ENCODE measurements around the gene NTNG1.
A peak's percentile ranks its signal among the peaks of the same experiment; 100 is the strongest.
"Not testable (repeated sequence)": the region's sequence is repeated elsewhere in the genome, so short reads cannot be mapped to it uniquely, and the experiment has no call there.

The NTNG1 gene

DNA sequence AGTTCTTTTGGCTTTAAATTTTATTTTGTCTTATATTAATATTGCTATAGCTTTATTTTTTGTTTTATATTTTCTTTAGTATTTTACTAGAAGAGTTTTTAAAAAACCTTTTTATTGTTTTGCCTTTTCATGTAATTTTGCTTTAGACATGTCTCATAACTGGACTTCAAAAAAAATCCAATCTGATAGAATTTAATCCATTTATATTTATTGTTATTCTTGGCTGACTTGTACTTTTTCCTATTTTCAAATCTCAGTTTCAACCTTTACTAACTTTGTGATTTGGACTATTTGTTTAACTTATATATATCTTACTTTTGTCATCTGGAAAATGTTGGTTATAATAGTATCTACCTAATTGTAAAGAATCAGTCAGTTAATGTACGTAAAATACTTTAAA, 61.2 kb downstream of the NTNG1 start:
- DNase-seq, result no peak

DNA sequence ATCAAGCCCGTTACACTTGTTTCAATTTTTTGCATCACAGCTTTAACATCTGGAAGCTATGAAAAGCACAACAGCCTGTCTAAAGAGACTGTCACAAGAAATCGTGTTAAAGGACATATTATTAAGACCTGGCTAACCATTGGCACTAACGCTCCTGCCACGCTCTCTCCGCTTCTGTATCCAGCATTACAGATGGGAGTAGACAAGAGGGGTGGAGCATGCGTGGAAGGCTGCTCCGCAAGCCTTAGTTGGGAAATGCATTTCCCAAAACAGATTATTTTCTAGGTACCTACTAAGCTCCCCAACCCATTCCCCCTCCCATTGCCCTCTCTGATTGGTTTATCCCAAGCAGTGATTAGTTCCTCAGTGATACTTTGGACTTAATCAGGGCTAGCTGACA, 72.4 kb downstream of the NTNG1 start:
- DNase-seq, result no peak

DNA sequence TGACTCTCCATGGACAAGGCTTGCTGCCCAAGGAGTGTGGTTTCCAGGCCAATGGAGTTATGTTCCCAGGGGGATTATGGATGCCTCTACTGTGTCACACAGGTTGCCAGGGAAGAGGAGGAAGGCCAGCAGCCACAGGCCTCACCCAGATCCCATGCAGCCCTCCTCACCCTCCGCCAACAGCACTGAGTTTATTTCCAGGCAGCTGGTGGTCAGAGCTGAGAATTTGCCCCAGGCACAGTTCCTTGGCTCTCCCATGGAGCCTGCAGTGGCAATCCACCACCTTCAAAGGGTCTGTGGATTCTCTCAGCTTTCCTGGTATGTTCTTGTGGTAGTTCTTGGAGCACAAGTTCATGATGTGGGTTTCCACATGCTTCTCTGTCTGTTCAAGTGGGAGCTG, 79.2 kb downstream of the NTNG1 start:
- peak; percentile 83 for DNase-seq

DNA sequence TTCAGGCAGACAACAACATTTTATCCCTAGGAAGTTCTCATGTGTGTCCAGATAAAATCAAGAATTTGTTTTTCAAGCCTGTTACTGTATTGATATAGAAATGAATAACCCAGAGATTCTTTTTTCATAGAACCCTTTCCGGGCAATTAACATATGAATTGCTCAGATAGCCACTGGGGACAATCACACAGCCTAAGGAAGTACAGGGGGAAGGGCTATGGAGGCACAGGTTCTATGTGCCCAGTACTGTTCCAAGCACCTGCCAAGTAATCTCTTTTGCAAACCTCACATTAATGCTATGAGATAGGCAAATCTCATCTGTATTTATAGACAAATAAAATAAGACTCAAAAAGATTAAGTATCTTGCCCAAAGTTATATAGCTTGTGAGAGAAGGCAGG, 84.9 kb downstream of the NTNG1 start:
- DNase-seq, result no peak

DNA sequence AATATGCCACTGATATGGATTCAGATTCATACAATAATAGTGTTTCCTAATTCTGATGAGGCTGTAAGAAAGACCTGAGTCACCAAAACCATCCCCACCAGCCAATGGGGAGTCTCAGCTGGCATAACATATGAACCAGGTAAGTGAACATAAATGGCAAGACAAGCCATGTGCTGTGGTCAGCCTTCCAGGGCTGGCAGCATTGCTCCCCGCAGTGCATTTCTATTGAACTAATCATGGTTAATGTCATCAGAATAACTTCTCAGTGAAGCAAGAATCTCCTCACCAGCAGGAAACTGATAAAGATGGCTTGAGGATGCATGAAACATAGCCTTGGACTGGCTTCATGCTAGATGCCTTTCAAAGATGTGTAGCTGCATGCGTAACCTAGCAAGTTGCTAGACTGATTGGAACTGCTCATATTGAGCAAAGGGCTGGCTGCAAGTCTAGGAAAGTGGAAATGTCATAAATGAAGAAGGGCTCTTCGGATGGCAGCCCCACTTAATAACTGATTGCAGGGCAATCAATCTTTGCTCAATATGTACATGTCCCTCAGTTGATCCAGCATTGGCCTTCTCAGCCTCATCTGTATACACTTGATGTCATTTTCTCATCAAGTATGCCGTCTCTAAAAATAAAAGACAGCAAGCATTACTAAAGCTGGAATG, 88.0 kb downstream of the NTNG1 start:
- no peak for DNase-seq

DNA sequence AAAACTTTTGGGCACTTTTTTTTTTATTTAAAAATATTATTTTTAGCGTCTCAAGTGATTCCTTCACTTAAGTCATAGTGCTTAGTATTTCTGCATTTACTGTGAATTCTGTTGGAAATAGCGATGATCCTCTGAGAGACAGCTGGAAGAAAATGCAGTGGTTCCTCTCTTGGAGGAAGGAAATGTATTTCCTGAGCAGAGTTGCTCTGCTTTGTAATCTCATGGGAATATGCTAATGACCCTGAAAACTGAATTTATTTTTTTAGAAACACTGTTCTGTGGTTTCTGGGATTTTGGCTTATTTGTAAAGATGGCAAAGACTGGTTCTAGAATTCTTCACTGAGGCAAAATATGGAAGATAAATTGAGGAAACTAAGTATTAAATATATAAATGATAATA, 88.9 kb downstream of the NTNG1 start:
- DNase-seq, result no peak

DNA sequence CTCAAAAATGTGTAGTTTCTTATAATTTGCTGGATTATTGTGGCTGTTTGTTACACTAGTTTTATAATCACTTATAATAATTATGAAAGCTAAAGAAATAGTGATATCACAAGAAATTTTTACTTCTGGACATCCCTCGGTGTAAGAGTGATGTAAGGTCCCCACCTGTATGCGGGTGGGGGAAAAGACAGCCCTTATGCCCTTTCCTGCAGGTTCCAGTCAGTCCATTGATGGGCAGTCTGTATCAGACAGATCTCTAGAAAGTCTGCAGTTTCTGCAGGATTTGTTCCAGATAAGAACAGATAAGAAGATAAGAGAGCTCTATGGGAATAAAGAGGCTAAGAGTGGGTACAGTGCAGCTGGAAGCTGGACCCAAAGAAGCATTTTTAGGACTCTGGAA, 89.3 kb downstream of the NTNG1 start:
- DNase-seq, result no peak

DNA sequence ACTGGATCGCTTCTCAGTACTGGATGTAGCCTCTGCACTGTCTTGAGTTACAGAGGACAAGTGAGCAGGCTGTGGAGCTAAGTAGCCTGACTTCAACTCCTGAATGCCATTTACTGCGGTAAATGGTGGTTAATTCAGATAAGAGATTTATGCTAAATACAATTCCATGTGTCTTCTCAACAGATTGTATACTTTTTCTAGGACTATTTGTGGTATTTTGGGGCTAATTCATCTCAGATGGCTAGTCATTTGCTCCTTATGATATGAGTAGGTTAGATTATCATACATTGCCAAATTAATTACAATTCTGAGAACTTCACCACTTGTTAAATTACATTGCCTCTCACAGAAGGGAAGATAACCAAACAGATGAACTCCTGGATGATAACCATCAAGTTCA, 90.5 kb downstream of the NTNG1 start:
- no peak for DNase-seq

DNA sequence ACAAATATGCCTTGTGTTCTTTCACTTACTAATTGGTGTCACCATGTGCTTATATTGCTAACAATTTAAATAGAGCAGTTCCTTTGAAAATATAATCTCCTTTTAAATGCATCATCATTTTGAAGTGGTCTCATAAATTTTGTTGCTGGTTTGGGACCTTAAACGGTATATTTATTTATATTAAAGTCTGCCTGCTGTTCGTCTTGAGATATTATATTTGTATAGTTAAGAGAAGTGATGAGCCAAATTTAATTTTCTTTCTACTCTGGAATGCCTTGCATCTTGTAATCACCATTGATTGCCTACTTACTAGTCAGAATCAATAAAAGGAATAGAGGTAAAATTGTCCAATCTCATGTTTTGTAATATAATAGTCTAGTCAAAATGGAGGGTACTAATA, 91.6 kb downstream of the NTNG1 start:
- no peak for DNase-seq

DNA sequence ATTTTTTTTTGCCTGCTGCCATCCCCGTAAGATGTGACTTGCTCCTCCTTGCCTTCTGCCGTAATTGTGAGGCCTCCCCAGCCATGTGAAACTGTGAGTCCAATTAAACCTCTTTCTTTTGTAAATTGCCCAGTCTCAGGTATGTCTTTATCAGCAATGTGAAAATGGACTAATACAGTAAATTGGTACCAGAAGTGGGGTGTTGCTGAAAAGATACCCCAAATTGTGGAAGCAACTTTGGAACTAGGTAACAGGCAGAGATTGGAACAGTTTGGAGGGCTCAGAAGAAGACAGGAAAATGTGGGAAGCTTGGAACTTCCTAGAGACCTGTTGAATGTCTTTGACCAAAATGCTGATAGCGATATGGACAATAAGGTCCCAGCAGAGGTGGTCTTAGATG, 95.9 kb downstream of the NTNG1 start:
- not testable (repeated sequence) for DNase-seq

DNA sequence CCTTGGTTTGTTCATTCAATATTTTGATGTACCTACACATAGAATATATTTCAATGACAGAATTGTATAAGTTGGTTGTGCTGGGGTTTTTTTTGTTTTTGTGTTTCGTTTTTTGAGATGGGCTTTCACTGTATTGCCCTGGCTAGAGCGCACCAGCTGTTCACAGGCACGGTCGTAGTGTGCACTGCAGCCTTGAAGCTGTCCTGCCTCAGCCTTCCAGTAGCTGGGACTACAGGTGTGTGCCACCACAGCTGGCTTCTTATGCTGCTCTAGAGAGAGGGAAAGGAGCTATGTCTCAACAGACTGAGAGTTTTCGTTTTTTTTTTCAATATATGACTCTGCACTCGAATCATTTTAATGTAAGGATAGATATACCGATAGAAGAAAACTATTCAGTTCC, 102.6 kb downstream of the NTNG1 start:
- DNase-seq, result no peak

DNA sequence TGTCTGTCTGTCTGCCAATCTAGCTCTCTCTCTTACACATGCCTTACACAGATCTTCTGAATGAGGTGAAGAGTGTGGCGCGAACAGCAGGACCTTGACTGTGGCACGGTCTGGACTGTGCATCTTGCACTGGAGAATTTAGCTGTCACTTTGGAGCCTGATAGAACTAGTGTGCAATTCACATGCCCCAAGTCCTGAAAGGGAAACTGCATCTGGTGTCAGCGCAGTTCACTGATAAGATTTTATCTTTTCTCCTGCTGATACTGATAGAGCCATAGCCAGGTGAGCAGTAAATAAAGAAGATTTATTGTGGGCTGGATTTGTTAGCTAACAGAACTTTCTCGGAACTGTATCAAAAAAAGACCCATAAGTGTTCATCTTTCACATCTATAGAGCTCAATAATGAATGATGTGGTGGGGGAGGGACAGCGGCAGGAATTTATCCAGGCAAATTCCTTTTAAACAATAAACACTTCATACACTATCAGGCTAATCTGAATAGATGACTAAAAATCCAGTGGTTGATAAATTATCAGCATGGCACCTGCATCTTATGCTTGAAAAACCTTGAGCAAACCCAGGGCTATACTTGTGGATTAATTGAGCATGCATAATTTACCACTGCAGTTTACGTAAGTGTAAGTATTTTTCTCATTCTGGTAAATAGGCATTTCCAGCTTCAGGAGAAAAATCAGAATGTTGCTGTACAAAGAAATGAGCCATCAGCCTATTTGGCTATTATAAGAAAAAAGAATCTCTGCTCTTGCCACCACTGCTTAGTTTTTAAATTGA, 104.1 kb downstream of the NTNG1 start:
- no peak for DNase-seq

DNA sequence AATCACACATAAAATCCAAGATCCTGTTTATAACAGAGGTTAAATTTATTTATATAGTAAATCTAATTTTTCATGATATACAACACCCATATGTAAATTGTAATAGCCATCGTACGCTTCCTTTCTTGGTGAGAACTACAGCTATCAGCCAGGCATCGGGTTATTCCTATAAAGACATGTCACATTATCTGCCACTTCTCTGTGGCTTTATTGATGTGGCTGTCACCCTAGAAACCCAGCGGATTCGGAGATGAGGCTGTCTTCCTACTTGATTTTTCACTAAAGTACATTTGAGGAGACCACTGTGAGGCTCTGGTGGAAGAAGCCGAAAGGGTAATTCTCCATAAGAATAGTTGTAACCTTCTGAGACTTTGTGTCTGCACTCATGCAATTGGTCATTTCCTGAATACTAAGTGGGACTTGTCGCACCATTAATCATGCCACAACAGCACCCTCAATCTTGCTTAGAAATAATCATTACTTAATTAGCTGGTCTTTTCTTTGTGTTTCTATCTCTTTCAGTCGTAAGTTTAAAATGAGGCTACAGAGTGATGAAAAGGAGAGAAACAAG, 106.0 kb downstream of the NTNG1 start:
- DNase-seq, result no peak

DNA sequence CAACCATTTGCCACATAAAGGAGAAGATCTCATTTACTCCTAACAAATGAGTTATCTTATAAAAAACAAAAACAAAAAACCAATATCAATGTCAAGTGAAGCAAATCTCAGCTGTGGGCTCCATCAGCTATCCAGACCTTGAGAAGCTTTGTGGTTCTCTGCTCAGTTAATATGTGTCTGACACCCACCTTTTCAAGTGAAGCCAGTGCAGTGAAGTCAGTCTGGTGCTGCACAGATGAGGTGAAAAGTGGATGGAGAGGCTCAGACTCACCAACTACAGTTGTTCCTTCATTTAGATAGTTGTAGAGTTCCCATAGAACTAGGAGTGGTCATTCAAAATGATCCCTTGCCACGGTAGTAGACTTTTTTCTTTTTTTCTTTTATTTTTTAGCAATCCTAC, 106.8 kb downstream of the NTNG1 start:
- DNase-seq, result no peak

DNA sequence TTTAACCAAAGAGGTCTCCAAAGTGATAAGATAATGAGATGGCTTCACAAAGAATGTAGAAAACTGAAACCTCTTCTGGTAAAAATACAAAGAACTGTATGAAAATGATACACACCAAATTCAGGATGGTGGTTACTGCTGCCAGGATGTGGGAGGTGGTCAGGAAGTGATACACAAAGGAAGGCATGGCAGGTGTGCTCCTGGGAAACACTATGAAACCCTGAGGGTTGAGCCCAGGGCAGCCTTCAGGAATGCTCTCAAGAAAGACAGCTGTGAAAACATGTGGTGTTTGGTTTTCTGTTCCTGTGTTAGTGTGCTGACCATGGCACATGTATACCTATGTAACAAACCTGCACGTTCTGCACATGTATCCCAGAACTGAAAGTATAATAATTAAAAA, 109.3 kb downstream of the NTNG1 start:
- no peak for DNase-seq

DNA sequence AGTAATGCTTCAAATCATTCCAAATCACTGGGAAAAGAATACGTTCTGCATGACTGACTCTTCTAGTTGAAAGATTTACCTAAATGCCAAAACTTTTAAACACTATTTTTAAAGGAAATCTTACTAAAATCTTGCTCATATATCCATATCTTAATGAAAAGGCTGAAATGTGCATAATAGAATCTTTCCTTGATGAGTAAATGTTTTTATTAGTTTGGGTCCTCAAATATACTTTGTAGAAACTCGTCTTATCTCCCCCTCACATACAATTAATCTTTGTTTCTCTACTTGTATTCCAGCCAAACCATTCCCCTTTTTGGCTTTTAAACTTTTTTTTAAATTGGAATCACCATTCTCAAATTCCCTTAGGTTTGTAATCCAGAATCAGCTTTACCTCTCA, 110.2 kb downstream of the NTNG1 start:
- DNase-seq, result no peak

DNA sequence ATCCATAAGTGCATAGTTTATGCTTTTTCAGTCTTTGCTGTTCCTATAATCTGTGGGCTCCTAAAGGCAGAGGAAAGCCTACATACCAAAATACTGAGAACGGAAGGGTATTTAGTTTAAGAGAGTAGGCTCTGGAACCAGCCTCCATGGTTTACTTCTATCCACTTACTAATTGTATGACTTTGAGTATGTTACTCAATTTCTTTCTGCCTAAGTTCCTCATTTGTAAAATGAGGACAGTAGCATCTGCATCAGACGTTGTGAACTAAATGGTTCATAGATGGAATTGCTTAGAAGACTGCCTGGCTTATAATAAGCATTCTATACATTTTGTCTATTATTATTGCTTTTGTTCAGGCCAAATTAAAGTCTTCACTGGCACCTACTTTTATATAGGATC, 111.0 kb downstream of the NTNG1 start:
- DNase-seq, result no peak

DNA sequence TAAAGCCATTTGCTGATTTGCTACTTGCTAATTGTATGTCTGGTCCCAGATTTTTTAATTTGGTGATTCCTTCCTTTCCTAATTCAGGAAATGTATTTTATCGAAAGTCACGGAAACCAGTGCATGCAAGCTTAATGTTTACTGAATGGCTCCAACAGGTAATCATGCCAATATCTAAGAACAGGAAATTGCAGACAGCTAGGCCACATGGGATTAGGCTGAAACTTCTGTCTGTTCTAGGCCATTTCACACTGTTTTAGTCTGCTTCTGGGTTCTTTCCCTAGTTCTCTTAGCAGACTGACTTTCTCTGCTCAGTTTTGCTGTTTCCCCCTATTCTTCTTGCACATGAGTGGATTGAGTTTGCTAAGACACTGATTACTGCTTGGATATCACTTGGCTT, 111.4 kb downstream of the NTNG1 start:
- DNase-seq, result no peak

DNA sequence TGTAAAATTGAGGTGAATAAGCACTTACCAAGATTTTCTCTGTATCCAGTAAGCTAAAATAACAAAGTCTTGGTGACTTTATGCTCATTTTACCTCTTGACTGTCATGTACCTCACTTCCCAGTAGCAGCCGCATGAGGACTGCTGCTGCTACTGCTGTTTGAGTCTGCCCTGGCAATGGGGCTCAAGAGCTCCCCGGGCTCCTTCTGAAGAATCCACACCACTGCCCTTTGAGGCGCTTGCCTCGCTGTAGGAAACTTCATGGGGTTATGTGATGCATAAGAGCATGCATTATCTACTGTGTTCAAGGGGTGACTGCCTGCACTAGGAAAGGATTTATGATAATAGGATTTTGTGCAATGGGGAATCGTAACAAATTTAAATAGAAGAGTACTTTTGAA, 113.5 kb downstream of the NTNG1 start:
- no peak for DNase-seq

DNA sequence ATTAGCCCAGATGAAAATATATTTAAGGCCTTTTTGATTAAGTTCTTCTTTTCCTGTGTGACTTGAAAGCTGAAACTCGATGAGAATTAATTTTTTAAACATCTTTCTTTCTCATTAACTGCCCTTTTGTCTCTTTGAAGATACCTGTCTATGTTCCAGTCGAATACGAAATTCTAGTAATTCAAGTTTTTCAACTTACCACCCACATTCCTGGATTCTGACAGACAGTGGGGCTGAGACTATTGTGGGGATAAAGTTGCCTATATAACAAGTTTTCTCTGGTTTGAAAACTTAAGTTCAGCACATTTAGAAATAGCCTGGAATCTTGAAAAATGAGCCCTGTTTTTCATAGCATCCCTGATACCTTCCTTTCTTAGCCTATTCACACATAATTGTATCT, 114.6 kb downstream of the NTNG1 start:
- DNase-seq, result no peak

DNA sequence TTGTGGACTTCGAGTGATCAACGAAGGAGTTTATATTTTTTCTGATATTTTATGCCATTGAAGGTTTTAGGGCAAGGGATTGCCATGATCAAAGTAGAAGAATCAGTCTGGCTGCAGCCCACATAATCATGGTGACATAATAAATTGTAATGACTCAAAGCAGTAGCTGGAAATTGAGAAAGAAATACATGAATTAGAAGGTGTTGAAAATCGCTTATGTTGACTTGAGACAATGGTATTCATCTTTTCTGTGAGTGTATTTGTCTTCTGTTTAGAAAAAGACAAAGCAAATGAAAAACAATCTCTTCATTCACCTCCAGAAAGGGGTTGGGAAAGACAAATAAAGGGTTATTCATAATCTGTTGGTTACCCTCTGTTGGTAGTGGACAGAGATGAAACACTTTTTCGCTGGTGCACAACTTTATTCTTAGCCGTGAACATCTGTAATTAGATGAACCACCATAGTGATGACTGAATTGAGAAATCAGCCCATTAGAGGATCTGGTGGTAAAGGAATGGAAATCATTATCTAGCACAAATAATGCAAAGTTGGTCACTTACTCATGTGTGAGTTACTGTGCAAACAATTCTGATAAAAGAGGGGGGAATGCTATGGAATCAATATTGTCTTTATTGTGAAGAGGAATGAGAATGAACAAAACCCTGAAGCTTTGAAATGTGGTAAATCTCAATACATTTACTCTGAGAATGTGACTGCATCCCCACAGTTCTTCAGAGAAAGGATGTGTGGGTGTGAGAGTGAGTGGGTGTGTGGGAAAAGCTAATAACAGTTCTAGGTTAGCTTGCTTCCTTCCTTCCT, 121.8 kb downstream of the NTNG1 start:
- DNase-seq, result no peak

DNA sequence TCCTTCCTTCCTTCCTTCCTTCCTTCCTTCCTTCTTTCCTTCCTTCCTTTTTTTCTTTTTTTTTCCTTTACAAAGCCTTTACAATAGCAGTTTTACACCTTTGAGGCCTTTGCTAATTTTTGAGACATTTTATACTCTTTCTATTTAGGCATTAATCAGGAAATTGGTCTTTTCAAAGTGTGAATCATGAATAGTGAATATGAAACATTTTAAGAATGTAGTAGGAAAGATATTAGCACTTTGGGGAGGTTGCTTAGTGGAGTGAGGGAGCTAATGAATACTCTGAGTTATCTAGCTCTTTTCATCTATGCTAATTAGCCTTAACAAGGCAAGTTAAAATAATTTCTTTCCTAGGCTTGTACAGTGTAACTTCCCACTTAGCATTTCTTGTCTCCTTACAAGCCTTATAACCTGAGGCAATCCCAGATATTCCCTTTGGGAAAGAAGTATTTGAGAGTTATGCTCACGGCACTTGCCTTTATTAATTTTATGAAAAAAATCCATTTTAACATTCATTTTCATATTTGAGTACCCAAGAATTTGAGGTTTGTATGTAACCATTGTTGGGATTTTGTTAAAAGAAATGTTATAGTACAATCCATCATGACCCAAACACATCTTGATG, 122.6 kb downstream of the NTNG1 start:
- DNase-seq, result no peak

DNA sequence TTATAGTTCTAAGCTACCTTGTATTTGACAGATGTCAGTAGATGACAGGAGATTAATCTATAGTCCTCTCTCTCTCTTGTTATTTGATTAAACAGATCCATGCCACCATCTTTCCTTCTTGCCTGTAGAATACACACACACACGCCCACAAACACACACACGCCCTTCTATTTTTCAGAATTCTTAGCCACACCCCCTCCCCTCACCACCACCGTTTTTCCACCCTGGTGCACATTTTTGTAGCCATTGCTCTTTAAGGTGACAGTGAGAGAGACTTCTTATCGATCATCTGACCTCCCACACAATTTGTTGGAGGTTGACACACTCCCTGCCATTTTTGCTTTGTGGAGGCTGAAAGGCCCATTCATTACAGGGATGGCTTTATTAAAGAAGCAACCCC, 123.2 kb downstream of the NTNG1 start:
- DNase-seq, result no peak
